ENCODE measurements around the gene LUC7L3. TPM values are rescaled to one million over a fixed set of nuclear protein-coding genes. Genes with fewer than 3 reads are reported as not detected.

The LUC7L3 gene
- polyA plus RNA-seq, 3 donors, result 14.6 to 49.8 (median 17.1) TPM

- 97% methylated on average over 6 of the region's 9 CpGs for WGBS (ENCODE audit: insufficient coverage)
- Mint-ChIP-seq H3K27me3 (ENCODE audit: low read depth in 3 of 3) (peaks cover 0 to 5% (median 0%) of the 10 kb centered on the region in 3 donors), H3K27ac (peak within 1 kb of the TSS in 4 of 7 donors; percentile 78 to 94 (median 92)), H3K9me3 (no peaks in the 10 kb centered on the region), H3K36me3 (no peaks in the 10 kb centered on the region), H3K4me3 (no peak within 1 kb of the TSS), H3K4me1 (peaks cover 39% of the 10 kb centered on the region)
- Histone ChIP-seq H3K4me2 (replicated peaks; ENCODE audit: extremely low read depth, low read length, poor library complexity, severe bottlenecking) (no peak within 1 kb of the TSS), H3K9me3 (replicated peaks in 1 of 2; ENCODE audit: control insufficient read depth in 1 of 2, insufficient read depth in 1 of 2, low read length in 2 of 2) (no peaks in the 10 kb centered on the region), H4K20me1 (ENCODE audit: insufficient read depth, low read length) (no peaks in the 10 kb centered on the region), H3K79me2 (ENCODE audit: insufficient read depth, low read length) (no peaks in the 10 kb centered on the region), H3K27ac (ENCODE audit: low read depth in 1 of 2, low read length in 2 of 2) (peak within 1 kb of the TSS in 1 of 2 donors; percentile 88), H3K27me3 (ENCODE audit: control insufficient read depth in 2 of 2, insufficient read depth in 2 of 2, low read length in 2 of 2) (no peaks in the 10 kb centered on the region), H2AFZ (ENCODE audit: insufficient read depth, low read depth, low read length, poor library complexity, severe bottlenecking) (peak within 1 kb of the TSS; percentile 88), H3K9ac (ENCODE audit: insufficient read depth, low read length, poor library complexity, severe bottlenecking) (no peak within 1 kb of the TSS), H3K4me1 (ENCODE audit: control insufficient read depth in 1 of 2, insufficient read depth in 2 of 2, low read length in 2 of 2) (peaks cover 36 to 41% of the 10 kb centered on the region in 2 donors), H3K36me3 (replicated peaks in 1 of 2; ENCODE audit: control insufficient read depth in 1 of 2, insufficient read depth in 2 of 2, low read length in 2 of 2) (no peaks in the 10 kb centered on the region), H3K4me3 (replicated peaks in 1 of 3; ENCODE audit: low read depth in 2 of 3, low read length in 3 of 3) (no peak within 1 kb of the TSS)
- intact Hi-C loops (cut with micrococcal nuclease), result no loop called here
- TF ChIP-seq CTCF (IDR thresholded peaks at IDR 0.05), result no peak
- DNase-seq, result no peak
Observed at GRCh38 chr17:50767446-50767845, 48.0 kb downstream of the LUC7L3 start, which contains the start of gene ANKRD40CL. Gene ANKRD40CL (minus strand): TSS chr17:50767518. CDS start chr17:50766913, 605 bp downstream.

GRCh38 chr17:50768346-50768761 is 49.0 kb downstream of the LUC7L3 start:
- no peaks in the 10 kb centered on the region for H3K9me3 ChIP-seq (replicated peaks in 1 of 2; ENCODE audit: control insufficient read depth in 1 of 2, insufficient read depth in 1 of 2, low read length in 2 of 2)
- Mint-ChIP-seq H3K9me3 (no peaks in the 10 kb centered on the region), H3K4me3 (no peak overlapping the region), H3K4me1 (peaks cover 32% of the 10 kb centered on the region), H3K27ac (no peak overlapping the region), H3K27me3 (ENCODE audit: low read depth in 3 of 3) (peaks cover 0 to 5% (median 0%) of the 10 kb centered on the region in 3 donors), H3K36me3 (no peaks in the 10 kb centered on the region)
- intact Hi-C loops (cut with micrococcal nuclease), result no loop called here
- H2AFZ ChIP-seq (ENCODE audit: insufficient read depth, low read depth, low read length, poor library complexity, severe bottlenecking), result no peak overlapping the region
- H3K27ac ChIP-seq (ENCODE audit: low read depth in 1 of 2, low read length in 2 of 2), result no peak overlapping the region
- no peak for TF ChIP-seq CTCF (IDR thresholded peaks at IDR 0.05)
- H3K79me2 ChIP-seq (ENCODE audit: insufficient read depth, low read length), result no peaks in the 10 kb centered on the region
- 81% methylated on average over 3 of the region's 7 CpGs for WGBS (ENCODE audit: insufficient coverage)
- DNase-seq, result no peak
- no peak overlapping the region for H3K4me2 ChIP-seq (replicated peaks; ENCODE audit: extremely low read depth, low read length, poor library complexity, severe bottlenecking)
- H3K36me3 ChIP-seq (replicated peaks in 1 of 2; ENCODE audit: control insufficient read depth in 1 of 2, insufficient read depth in 2 of 2, low read length in 2 of 2), result no peaks in the 10 kb centered on the region
- H3K9ac ChIP-seq (ENCODE audit: insufficient read depth, low read length, poor library complexity, severe bottlenecking), result no peak overlapping the region
- H3K4me3 ChIP-seq (replicated peaks in 1 of 3; ENCODE audit: low read depth in 2 of 3, low read length in 3 of 3), result no peak overlapping the region
- H4K20me1 ChIP-seq (ENCODE audit: insufficient read depth, low read length), result no peaks in the 10 kb centered on the region
- H3K4me1 ChIP-seq (ENCODE audit: control insufficient read depth in 1 of 2, insufficient read depth in 2 of 2, low read length in 2 of 2), result peaks cover 31 to 34% of the 10 kb centered on the region in 2 donors
- no peaks in the 10 kb centered on the region for H3K27me3 ChIP-seq (ENCODE audit: control insufficient read depth in 2 of 2, insufficient read depth in 2 of 2, low read length in 2 of 2)

Measured in CD14-positive monocyte (primary cell).